Osteoblast (primary cell): ENCODE results near the gene MED23. TPM values are rescaled to one million over a fixed set of nuclear protein-coding genes. Genes with fewer than 3 reads are reported as not detected.

Experiments
- DNase-seq: peaks from one replicate; pipeline ENCODE4 v3.0.0; 2011; ENCODE audit warnings: low spot score, mixed read lengths; ENCODE audit not compliant: insufficient read length; ENCODE audit errors: missing footprints
- H2AFZ ChIP-seq: 2 replicates; pipeline ENCODE4 v1.6.0; 2011; ENCODE audit warnings: mild to moderate bottlenecking, low read length
- H3K27ac ChIP-seq: 2 replicates; pipeline ENCODE4 v1.5.1; 2011; ENCODE audit warnings: mild to moderate bottlenecking, low read depth, low read length, moderate library complexity
- H3K27me3 ChIP-seq: 2 replicates; pipeline ENCODE4 v1.6.0; 2012; ENCODE audit warnings: mild to moderate bottlenecking, control low read depth, inconsistent platforms, low read length, moderate library complexity; ENCODE audit not compliant: insufficient read depth
- H3K36me3 ChIP-seq: 2 replicates; pipeline ENCODE4 v1.5.1; 2011; ENCODE audit warnings: mild to moderate bottlenecking, low read length, control low read depth, moderate library complexity; ENCODE audit not compliant: insufficient read depth
- H3K4me1 ChIP-seq: 2 replicates; pipeline ENCODE4 v1.5.1; 2011; ENCODE audit warnings: mild to moderate bottlenecking, low read length, control low read depth, moderate library complexity; ENCODE audit not compliant: insufficient read depth
- H3K4me2 ChIP-seq: 2 replicates; pipeline ENCODE4 v1.6.0; 2011; ENCODE audit warnings: mild to moderate bottlenecking, low read length; ENCODE audit not compliant: insufficient read depth
- H3K4me3 ChIP-seq: fragments of 200-600 bp; sonication (generic); 3 replicates; pipeline ENCODE4 v1.5.1; 2012; ENCODE audit warnings: mild to moderate bottlenecking, low read length, inconsistent platforms; ENCODE audit not compliant: insufficient read depth
- H3K79me2 ChIP-seq: 2 replicates; pipeline ENCODE4 v1.6.0; 2012; ENCODE audit warnings: mild to moderate bottlenecking, low read length, control low read depth, inconsistent platforms; ENCODE audit not compliant: insufficient read depth
- H3K9me3 ChIP-seq: 2 replicates; pipeline ENCODE4 v1.5.1; 2011; ENCODE audit warnings: low read depth, low read length, control low read depth
- H4K20me1 ChIP-seq: 2 replicates; pipeline ENCODE4 v1.6.0; 2012; ENCODE audit warnings: mild to moderate bottlenecking, low read length, control low read depth; ENCODE audit not compliant: insufficient read depth
- CTCF ChIP-seq: IDR thresholded peaks from 2 replicates; pipeline ENCODE4 v1.5.1; 2011; ENCODE audit warnings: mild to moderate bottlenecking, low read depth, low read length, moderate library complexity; ENCODE audit errors: extremely low read depth
- total RNA-seq: library from RNA; depleted of rRNA; stranded (reverse); fragments of >200 nt; gene quantifications from 2 replicates; pipeline ENCODE4 v1.2.3, GENCODE V29; 2012

Gene MED23
- 33.9 and 34.0 TPM in 2 replicates for total RNA-seq

GRCh38 chr6:131627724-131628682, at the start of gene MED23:
TSS of gene MED23 (minus strand) at chr6:131628242. CDS start at chr6:131628049, 193 bp downstream.
- TF ChIP-seq CTCF: peak; percentile 98
- H3K4me3 ChIP-seq: peak within 1 kb of the TSS; percentile 96
- peaks cover 30% of the 10 kb centered on the region for H3K36me3 ChIP-seq
- H3K27ac ChIP-seq: peak within 1 kb of the TSS; percentile 77
- H3K4me1 ChIP-seq: peaks cover 28% of the 10 kb centered on the region
- H2AFZ ChIP-seq: peak within 1 kb of the TSS; percentile 97
- no peaks in the 10 kb centered on the region for H3K9me3 ChIP-seq
- H3K79me2 ChIP-seq: peaks cover 22% of the 10 kb centered on the region
- H3K4me2 ChIP-seq: peak within 1 kb of the TSS; percentile 87
- peaks cover 4% of the 10 kb centered on the region for H3K27me3 ChIP-seq
- no peaks in the 10 kb centered on the region for H4K20me1 ChIP-seq
- peak; percentile 92 for DNase-seq

- DNase-seq: no peak
- no peak overlapping the region for H3K27ac ChIP-seq
- no peaks in the 10 kb centered on the region for H3K36me3 ChIP-seq
- H3K27me3 ChIP-seq: peaks cover 2% of the 10 kb centered on the region
- no peak overlapping the region for H2AFZ ChIP-seq
- H3K4me1 ChIP-seq: no peaks in the 10 kb centered on the region
- H3K4me3 ChIP-seq: no peak overlapping the region
- H3K79me2 ChIP-seq: no peaks in the 10 kb centered on the region
- no peaks in the 10 kb centered on the region for H4K20me1 ChIP-seq
- H3K9me3 ChIP-seq: no peaks in the 10 kb centered on the region
- no peak overlapping the region for H3K4me2 ChIP-seq
- no peak for TF ChIP-seq CTCF
These were observed 45.1 kb upstream of the MED23 start for GRCh38 chr6:131673184-131673583.

GRCh38 chr6:131669891-131670290, 41.8 kb upstream of the MED23 start:
- no peaks in the 10 kb centered on the region for H3K27me3 ChIP-seq
- no peaks in the 10 kb centered on the region for H3K36me3 ChIP-seq
- no peak overlapping the region for H3K4me2 ChIP-seq
- TF ChIP-seq CTCF: no peak
- no peak for DNase-seq
- H3K27ac ChIP-seq: no peak overlapping the region
- H3K4me3 ChIP-seq: no peak overlapping the region
- H4K20me1 ChIP-seq: no peaks in the 10 kb centered on the region
- no peaks in the 10 kb centered on the region for H3K79me2 ChIP-seq
- H3K9me3 ChIP-seq: no peaks in the 10 kb centered on the region
- H3K4me1 ChIP-seq: no peaks in the 10 kb centered on the region
- H2AFZ ChIP-seq: peak overlapping the region; percentile 49

- Histone ChIP-seq H3K36me3 (no peaks in the 10 kb centered on the region), H3K27ac (no peak overlapping the region), H3K9me3 (no peaks in the 10 kb centered on the region), H3K4me2 (no peak overlapping the region), H3K4me3 (no peak overlapping the region), H3K27me3 (no peaks in the 10 kb centered on the region), H3K79me2 (no peaks in the 10 kb centered on the region), H2AFZ (no peak overlapping the region), H3K4me1 (peaks cover 3% of the 10 kb centered on the region), H4K20me1 (no peaks in the 10 kb centered on the region)
- no peak for TF ChIP-seq CTCF
- DNase-seq: no peak
These were observed 35.6 kb upstream of the MED23 start for GRCh38 chr6:131663578-131664165.
